Type B pancreatic cell (in vitro differentiated cells): Measurements from ENCODE around the gene AIMP1. TPM values are rescaled to one million over a fixed set of nuclear protein-coding genes. Genes with fewer than 3 reads are reported as not detected.
A peak's percentile ranks its signal among the peaks of the same experiment; 100 is the strongest.

Experiments used
- DNase-seq: peaks from one replicate; pipeline ENCODE4 v3.0.0; 2021; ENCODE audit warnings: mixed read lengths; ENCODE audit not compliant: unreplicated experiment; ENCODE audit errors: extremely low spot score
- H3K27ac Mint-ChIP-seq: 2 replicates; pipeline ENCODE4 v1.8.0; 2021; ENCODE audit warnings: mild to moderate bottlenecking, mixed read lengths
- H3K27me3 Mint-ChIP-seq: 2 replicates; pipeline ENCODE4 v1.8.0; 2021; ENCODE audit warnings: mixed read lengths
- H3K36me3 Mint-ChIP-seq: 2 replicates; pipeline ENCODE4 v1.8.0; 2021; ENCODE audit warnings: mixed read lengths
- H3K4me1 Mint-ChIP-seq: one replicate; pipeline ENCODE4 v1.8.0; 2021; ENCODE audit warnings: mixed read lengths; ENCODE audit not compliant: unreplicated experiment
- H3K4me3 Mint-ChIP-seq: 2 replicates; pipeline ENCODE4 v1.8.0; 2021; ENCODE audit warnings: mild to moderate bottlenecking, mixed read lengths
- H3K9me3 Mint-ChIP-seq: 2 replicates; pipeline ENCODE4 v1.8.0; 2021; ENCODE audit warnings: mixed read lengths
- total RNA-seq: library from RNA; stranded (reverse); gene quantifications from 2 replicates; pipeline ENCODE4 v1.2.1, GENCODE V29; 2021; ENCODE audit warnings: low replicate concordance
- TF ChIP-seq, protein P1 (sequence below): fragments of 200-600 bp; sonication (generic); conservative IDR thresholded peaks from 2 replicates; pipeline ENCODE4 v1.5.0; 2021; ENCODE audit warnings: antibody characterized with exemption, mild to moderate bottlenecking

AIMP1 gene
- total RNA-seq, 1 donor from 2014 or later, result 42.1 TPM

DNA sequence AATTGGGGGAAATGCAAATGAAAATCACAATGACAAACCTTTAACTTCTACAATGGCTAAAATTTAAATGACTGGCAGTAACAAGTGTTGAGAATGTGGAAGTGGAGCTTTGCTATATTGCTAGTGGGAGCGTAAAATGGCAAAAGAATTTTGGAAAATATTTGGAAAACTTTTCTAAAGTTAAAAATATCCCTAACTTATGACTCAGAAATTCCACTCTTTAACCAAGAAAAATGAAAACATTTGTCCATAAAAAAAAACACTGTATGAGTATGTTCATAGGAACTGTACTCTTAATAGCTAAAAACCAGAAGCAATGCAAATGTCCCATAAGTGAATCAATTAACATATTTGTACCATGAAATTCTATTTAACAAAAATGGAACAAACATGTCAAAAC is 4.0 kb upstream of the AIMP1 start:
- Mint-ChIP-seq H3K4me3 (peak overlapping the region; percentile 65), H3K27ac (no peak overlapping the region), H3K4me1 (peaks cover 19% of the 10 kb centered on the region)

DNA sequence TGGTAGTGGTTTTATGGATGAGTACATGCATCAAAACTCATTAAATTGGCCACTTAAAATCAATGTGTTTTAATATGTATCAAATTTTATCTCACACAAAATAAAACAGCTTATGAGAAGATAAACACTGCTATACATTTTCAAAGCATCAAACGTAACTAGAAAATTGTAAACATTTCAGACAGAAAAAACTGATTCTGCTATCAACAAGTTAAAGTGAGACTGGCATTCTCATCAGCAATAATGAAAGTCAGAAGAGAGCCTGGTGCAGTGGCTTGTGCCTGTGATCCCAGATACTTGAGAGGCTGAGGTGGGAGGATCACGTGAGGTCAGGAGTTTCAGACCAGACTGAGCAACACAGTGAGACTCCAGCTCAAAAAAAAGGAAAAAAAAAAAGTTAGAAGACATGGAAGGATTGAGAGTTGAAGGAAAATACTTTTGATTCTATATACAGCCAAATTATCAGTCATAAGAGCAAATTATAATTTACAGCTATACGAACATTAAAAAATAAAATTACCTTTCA is 3.3 kb upstream of the AIMP1 start:
- Mint-ChIP-seq H3K9me3 (no peaks in the 10 kb centered on the region), H3K27ac (no peak overlapping the region), H3K27me3 (no peaks in the 10 kb centered on the region), H3K36me3 (peaks cover 6% of the 10 kb centered on the region), H3K4me3 (peak overlapping the region; percentile 18), H3K4me1 (peaks cover 19% of the 10 kb centered on the region)
- TF ChIP-seq, protein P1, sequence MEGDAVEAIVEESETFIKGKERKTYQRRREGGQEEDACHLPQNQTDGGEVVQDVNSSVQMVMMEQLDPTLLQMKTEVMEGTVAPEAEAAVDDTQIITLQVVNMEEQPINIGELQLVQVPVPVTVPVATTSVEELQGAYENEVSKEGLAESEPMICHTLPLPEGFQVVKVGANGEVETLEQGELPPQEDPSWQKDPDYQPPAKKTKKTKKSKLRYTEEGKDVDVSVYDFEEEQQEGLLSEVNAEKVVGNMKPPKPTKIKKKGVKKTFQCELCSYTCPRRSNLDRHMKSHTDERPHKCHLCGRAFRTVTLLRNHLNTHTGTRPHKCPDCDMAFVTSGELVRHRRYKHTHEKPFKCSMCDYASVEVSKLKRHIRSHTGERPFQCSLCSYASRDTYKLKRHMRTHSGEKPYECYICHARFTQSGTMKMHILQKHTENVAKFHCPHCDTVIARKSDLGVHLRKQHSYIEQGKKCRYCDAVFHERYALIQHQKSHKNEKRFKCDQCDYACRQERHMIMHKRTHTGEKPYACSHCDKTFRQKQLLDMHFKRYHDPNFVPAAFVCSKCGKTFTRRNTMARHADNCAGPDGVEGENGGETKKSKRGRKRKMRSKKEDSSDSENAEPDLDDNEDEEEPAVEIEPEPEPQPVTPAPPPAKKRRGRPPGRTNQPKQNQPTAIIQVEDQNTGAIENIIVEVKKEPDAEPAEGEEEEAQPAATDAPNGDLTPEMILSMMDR, result no peak
- no peak for DNase-seq

More for the DNA sequence above, 4.0 kb upstream of the AIMP1 start:
- H3K36me3 Mint-ChIP-seq, result peaks cover 6% of the 10 kb centered on the region
- TF ChIP-seq, protein P1, result no peak
- H3K9me3 Mint-ChIP-seq, result no peaks in the 10 kb centered on the region
- no peaks in the 10 kb centered on the region for H3K27me3 Mint-ChIP-seq
- no peak for DNase-seq

DNA sequence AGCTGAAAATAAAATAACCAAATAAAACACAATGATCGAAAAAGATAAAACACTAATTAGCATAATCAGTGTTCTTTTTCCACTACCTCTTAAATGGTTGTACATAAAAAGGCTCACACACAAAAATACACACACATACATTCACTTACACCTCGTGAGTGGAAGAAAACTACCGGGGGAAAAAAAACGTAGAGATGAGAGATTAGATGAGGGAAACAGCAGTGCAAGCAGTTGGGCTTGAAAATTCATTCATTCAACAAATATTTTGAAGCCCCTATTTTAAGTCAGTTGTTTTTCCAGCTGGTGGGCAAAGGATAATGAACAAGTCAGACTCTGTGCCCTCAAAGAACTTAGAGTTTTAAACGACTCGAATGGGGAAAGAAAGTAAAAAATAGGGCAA is 1.4 kb upstream of the AIMP1 start:
- H3K27me3 Mint-ChIP-seq, result no peaks in the 10 kb centered on the region
- TF ChIP-seq, protein P1, result no peak
- DNase-seq, result no peak
- H3K4me1 Mint-ChIP-seq, result peaks cover 24% of the 10 kb centered on the region
- no peak overlapping the region for H3K4me3 Mint-ChIP-seq
- no peak overlapping the region for H3K27ac Mint-ChIP-seq
- H3K36me3 Mint-ChIP-seq, result no peaks in the 10 kb centered on the region
- H3K9me3 Mint-ChIP-seq, result no peaks in the 10 kb centered on the region

DNA sequence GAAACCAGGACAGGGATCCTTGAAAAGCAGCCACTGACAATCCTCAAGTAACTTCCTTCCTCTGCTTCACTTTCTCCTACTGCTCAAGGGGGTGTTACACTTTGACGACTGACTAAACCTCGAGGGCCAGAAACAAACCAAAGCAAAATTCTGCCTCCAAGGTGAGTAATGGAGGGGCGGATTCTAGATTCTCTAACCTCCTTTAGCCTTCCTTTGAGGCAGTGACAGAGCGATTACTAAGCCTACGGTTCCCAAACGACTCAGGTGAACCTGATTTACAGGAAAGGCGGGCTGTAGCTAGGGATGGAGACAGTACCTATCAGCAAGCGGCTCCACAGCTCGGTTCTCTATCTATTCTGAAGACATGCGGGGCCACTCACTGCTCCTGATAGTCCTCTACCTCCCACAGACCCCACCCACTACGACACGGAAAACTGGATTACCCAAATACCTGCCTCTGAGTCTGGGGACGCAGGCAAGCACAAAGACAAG is 828 bp upstream of the AIMP1 start:
- Mint-ChIP-seq H3K4me3 (no peak overlapping the region), H3K36me3 (peaks cover 5% of the 10 kb centered on the region), H3K27me3 (no peaks in the 10 kb centered on the region), H3K27ac (no peak overlapping the region), H3K9me3 (no peaks in the 10 kb centered on the region), H3K4me1 (peaks cover 24% of the 10 kb centered on the region)
- TF ChIP-seq, protein P1, result no peak
- no peak for DNase-seq

- Mint-ChIP-seq H3K27ac (no peak overlapping the region), H3K9me3 (no peaks in the 10 kb centered on the region), H3K4me1 (peaks cover 26% of the 10 kb centered on the region), H3K27me3 (no peaks in the 10 kb centered on the region), H3K36me3 (peaks cover 8% of the 10 kb centered on the region), H3K4me3 (no peak overlapping the region)
- no peak for DNase-seq
- TF ChIP-seq, protein P1, result no peak
These were observed 541 bp downstream of the AIMP1 start for GRCh38 chr4:106316773-106317409.
